ENCODE measurements around the gene HS3ST3A1.

Gene HS3ST3A1

DNA sequence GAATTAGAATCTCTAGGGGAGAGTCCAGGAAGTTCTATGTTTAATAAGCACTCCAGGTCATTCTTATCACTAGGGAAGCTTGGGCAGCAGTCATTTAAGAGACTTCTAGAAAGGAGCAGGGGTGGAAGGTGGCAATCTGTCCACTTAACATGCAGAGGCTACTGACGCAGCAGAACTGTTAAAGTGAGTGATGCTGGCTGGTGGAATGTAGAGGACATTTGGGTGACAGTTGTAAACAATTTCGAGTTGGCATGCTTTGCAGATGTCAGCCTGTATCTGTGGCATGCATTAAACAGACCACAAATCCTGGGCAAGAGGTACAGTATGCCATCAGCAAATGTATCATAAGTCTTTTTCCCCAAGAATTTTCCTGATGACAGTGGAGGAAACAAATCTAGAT is 40.5 kb upstream of the HS3ST3A1 start:
- no peak overlapping the region for H3K4me3 ChIP-seq (ENCODE audit: low read depth, low read length)
- no peak for TF ChIP-seq CTCF (IDR thresholded peaks at IDR 0.05; ENCODE audit: insufficient read depth, low read depth, low read length, missing control alignments)
- DNase-seq (ENCODE audit: low read depth) = no peak

DNA sequence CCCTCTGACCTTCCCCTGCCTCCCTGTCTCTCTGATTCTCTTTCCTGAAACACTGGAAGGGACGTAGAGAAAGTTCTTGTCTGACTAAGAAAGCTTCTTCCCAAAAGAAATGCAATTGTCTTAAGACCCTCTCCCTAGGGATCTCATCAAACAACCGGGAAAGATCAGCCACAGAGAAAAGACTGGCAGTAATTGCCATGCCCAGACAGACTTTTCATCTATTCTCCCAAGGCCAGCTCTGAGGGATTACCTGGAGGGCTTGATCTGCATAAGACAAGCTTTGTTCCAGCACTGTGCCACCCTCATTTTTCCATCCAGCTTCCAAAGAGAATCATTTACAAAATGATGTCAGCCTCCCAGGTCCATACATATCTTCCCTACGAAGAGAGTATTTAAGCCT is 38.8 kb upstream of the HS3ST3A1 start:
- no peak overlapping the region for H3K4me3 ChIP-seq (ENCODE audit: low read depth, low read length)
- no peak for TF ChIP-seq CTCF (IDR thresholded peaks at IDR 0.05; ENCODE audit: insufficient read depth, low read depth, low read length, missing control alignments)
- DNase-seq (ENCODE audit: low read depth) = no peak

GRCh38 chr17:13638855-13639458 is 37.2 kb upstream of the HS3ST3A1 start:
- DNase-seq (ENCODE audit: low read depth) = no peak
- no peak for TF ChIP-seq CTCF (IDR thresholded peaks at IDR 0.05; ENCODE audit: insufficient read depth, low read depth, low read length, missing control alignments)
- H3K4me3 ChIP-seq (ENCODE audit: low read depth, low read length) = no peak overlapping the region

- no peak for TF ChIP-seq CTCF (IDR thresholded peaks at IDR 0.05; ENCODE audit: insufficient read depth, low read depth, low read length, missing control alignments)
- H3K4me3 ChIP-seq (ENCODE audit: low read depth, low read length) = no peak overlapping the region
- DNase-seq (ENCODE audit: low read depth) = no peak
Measured at GRCh38 chr17:13636951-13637350, 35.2 kb upstream of the HS3ST3A1 start.

GRCh38 chr17:13635951-13636350 is 34.2 kb upstream of the HS3ST3A1 start:
- TF ChIP-seq CTCF (IDR thresholded peaks at IDR 0.05; ENCODE audit: insufficient read depth, low read depth, low read length, missing control alignments) = no peak
- DNase-seq (ENCODE audit: low read depth) = no peak
- H3K4me3 ChIP-seq (ENCODE audit: low read depth, low read length) = no peak overlapping the region

GRCh38 chr17:13634021-13634420 is 32.3 kb upstream of the HS3ST3A1 start:
- H3K4me3 ChIP-seq (ENCODE audit: low read depth, low read length) = no peak overlapping the region
- no peak for TF ChIP-seq CTCF (IDR thresholded peaks at IDR 0.05; ENCODE audit: insufficient read depth, low read depth, low read length, missing control alignments)
- no peak for DNase-seq (ENCODE audit: low read depth)

DNA sequence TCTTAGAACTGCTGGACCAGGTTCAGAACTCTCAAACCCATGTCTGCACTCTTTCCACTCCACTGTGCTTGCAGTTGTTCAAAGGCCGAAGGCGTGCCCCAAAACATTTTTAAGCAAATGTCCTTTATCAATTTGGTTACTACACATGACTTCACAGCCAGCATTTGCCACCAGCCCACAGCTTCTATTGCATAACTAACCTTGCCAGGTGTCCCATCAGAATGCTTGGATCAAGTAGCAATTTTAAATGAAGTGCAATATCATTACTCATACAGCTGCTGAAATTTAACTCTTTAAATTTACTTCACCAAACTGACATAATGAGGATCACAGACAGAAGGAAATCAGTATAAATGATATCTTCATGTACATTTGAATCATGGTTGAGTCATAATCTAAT is 29.8 kb upstream of the HS3ST3A1 start:
- H3K4me3 ChIP-seq (ENCODE audit: low read depth, low read length) = no peak overlapping the region
- no peak for TF ChIP-seq CTCF (IDR thresholded peaks at IDR 0.05; ENCODE audit: insufficient read depth, low read depth, low read length, missing control alignments)
- DNase-seq (ENCODE audit: low read depth) = no peak
